H7 (cell line): Measurements from ENCODE around the gene PAGR1. TPM values are rescaled to one million over a fixed set of nuclear protein-coding genes. Genes with fewer than 3 reads are reported as not detected.
"Not testable (repeated sequence)": the region's sequence is repeated elsewhere in the genome, so short reads cannot be mapped to it uniquely, and the experiment has no call there.

Experiments used
- DNase-seq: peaks from one replicate; pipeline ENCODE4 v3.0.0; 2012
- H3K27me3 ChIP-seq: 2 replicates; pipeline ENCODE4 v1.6.0; 2011; ENCODE audit warnings: mild to moderate bottlenecking, low read length; ENCODE audit not compliant: control insufficient read depth, insufficient read depth
- H3K36me3 ChIP-seq: replicated peaks from 2 replicates; pipeline ENCODE4 v1.5.1; 2011; ENCODE audit warnings: low read length; ENCODE audit not compliant: control insufficient read depth, insufficient read depth
- H3K4me3 ChIP-seq: 2 replicates; pipeline ENCODE4 v1.5.1; 2011; ENCODE audit warnings: low read depth, mild to moderate bottlenecking, control low read depth, low read length, moderate library complexity; ENCODE audit not compliant: insufficient read depth
- total RNA-seq: library from RNA; depleted of rRNA; stranded (reverse); fragments of >200 nt; shearing (Covaris generic); gene quantifications from 2 replicates; pipeline ENCODE4 v1.2.3, GENCODE V29; 2014; rRNA removed

Gene PAGR1
- 62.1 and 67.1 TPM in 2 replicates for total RNA-seq

DNA sequence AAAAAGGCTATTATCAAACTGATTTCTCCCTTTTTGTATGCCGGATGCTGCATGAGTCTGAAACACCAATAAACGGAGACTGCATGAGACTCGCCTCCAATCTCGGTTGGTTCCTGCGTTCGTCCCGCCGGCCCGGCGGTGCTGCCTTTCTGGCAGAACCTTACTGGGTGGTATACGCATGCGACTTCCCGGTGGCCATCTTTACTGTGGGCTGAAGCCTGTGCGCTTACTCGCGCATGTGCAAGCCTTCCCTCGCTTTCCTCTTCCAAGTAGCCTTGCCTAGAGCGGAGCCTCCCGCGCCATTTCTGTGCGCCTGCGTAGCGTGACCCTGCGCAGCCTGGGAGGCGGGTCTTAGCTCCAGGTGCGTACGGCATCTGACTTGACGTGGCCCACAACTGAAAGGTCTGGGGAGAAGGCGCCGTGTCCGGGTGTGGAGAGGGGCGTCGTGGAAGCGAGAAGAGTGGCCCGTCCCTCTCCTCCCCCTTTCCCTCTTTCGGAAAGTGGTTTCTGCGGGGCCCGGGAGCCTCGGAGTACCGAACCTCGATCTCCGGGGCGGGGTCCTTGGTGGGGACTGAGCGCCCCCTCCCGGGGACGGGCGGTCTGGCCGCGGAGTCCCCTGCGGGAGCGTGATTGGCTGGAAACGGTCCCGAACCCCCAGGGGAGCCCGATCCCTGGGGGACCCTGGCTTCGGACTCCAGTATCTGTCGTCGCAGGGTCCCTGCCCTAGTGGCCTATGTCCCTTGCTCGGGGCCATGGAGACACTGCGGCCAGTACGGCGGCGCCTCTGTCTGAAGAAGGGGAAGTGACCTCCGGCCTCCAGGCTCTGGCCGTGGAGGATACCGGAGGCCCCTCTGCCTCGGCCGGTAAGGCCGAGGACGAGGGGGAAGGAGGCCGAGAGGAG is at the start of gene PAGR1:
Gene PAGR1, plus strand, starts transcription at position 360 of the 901 bp plus-strand sequence. Its CDS starts 374 bp downstream, at position 734.
- peak; percentile 98 for DNase-seq
- Histone ChIP-seq H3K4me3 (peak within 1 kb of the TSS; percentile 82), H3K36me3 (peaks cover 15% of the 10 kb centered on the region), H3K27me3 (peaks cover 2% of the 10 kb centered on the region; the same call in 1 of the 2 replicates)

DNA sequence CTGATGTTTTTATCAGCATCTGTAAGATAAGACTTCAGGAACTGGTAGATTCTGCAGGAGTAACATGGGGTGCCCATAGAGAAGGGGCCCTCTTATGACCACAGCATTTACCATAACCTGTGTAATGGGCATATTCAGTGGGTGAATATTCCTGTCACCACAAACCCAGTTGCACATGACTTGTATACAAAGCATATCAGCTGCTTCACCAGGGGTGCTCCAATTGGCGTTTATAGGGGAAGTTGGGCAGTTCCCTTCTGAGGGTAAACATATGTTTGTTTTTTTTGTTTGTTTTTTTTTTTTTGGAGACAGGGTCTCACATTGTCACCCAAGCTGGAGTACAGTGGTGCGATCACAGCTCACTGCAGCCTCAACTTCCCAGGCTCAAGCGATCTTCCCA is 49.4 kb upstream of the PAGR1 start:
- no peak for DNase-seq
- H3K27me3 ChIP-seq = no peaks in the 10 kb centered on the region
- no peak overlapping the region for H3K4me3 ChIP-seq
- no peaks in the 10 kb centered on the region for H3K36me3 ChIP-seq

GRCh38 chr16:29767062-29767461 is 48.9 kb upstream of the PAGR1 start:
- no peak for DNase-seq
- Histone ChIP-seq H3K36me3 (no peaks in the 10 kb centered on the region), H3K27me3 (no peaks in the 10 kb centered on the region), H3K4me3 (no peak overlapping the region)

DNA sequence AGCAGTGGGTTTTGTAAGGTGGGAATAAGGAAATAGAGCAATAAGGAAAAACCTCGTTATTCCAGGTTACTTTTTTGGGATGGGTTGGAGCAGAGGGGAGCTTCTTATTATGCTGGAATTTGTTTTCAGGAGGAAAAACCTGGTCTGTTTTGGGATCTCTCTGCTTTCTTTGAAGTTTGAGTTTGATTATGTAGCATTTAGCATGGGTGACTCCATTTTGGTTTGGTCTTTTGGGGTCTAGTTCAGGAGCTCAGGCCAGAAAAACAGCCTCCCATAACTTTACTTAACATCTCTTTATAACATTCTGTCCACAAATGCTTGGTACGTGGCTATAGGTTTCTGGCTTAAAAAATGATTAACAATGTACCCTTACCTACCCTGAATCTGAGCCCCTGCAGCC is 46.4 kb upstream of the PAGR1 start:
- H3K4me3 ChIP-seq = no peak overlapping the region
- H3K27me3 ChIP-seq = no peaks in the 10 kb centered on the region
- no peaks in the 10 kb centered on the region for H3K36me3 ChIP-seq
- no peak for DNase-seq

DNA sequence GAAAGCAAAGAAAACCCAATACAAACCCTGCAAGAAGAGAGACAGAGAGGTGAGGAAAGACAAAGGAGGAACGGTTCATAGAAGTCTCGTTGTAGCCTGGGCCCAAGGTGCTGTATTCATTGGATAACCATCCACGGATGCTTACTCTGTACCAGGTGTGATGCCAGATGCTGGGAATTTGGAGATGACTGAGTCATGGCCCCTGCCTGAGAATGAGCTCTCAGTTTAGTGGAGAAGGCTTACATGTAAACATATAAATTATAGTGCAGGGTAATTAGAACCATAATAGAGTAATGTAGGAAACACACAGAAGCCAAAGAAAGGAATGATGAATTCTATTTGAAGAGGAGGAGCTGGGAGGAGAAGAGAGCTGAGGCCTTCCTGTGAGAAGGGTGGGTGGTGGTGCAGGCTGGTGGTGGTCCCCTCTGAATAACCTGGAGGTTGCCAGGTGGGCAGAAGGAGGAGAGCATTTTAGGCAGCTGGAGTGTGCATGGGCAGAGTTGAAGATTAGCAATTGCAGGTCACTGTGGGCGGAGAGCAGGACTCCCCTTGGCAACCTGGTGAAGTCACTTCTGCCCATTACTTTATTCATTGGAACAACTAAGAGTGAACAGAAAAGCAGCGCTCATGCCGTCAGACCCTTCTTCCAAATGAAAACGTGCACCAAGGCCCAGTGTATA is 45.6 kb upstream of the PAGR1 start:
- H3K4me3 ChIP-seq = no peak overlapping the region

GRCh38 chr16:29772330-29772729 is 43.6 kb upstream of the PAGR1 start:
- H3K27me3 ChIP-seq, H3K36me3 ChIP-seq, H3K4me3 ChIP-seq, DNase-seq: not testable (repeated sequence)

More for the DNA sequence above, 45.6 kb upstream of the PAGR1 start:
- peak; percentile 7 for DNase-seq
- Histone ChIP-seq H3K27me3 (no peaks in the 10 kb centered on the region), H3K36me3 (no peaks in the 10 kb centered on the region)

GRCh38 chr16:29774730-29775129 is 41.2 kb upstream of the PAGR1 start:
- H3K36me3 ChIP-seq = no peaks in the 10 kb centered on the region

DNA sequence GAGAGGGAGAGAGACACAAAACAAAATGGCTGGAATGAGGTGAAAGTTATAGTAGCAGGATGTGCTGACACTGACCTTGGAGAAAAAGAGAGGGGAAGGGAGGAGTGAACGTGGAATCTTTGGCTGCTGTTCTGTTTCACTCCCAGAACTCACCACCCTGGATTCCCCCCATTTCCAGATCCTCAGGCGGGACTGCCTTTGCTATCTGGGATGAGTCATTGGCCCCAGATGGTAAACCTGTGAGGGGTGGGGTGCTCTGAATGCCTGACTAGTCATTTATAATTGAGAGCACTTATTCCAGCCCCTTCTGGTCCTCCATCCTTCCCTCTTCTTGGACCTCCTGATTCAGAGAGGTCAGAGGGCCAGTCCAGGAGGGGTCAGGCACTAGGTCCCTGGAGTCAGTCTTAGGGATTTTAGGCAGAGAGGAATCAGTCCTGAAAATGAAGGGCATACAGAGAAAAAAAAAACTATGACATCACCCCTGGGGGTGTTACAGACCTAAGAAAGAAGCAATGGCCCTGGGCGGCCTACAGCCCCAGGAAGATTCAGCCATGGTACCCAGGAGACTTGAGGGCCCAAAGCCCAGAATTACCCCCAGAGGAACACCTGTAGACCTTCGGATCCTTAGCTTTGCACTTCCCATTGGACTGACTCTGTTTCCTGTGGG is 40.1 kb upstream of the PAGR1 start:
- no peak overlapping the region for H3K4me3 ChIP-seq
- DNase-seq = no peak
- H3K27me3 ChIP-seq = peaks cover 4% of the 10 kb centered on the region
- no peaks in the 10 kb centered on the region for H3K36me3 ChIP-seq

More at GRCh38 chr16:29774730-29775129, 41.2 kb upstream of the PAGR1 start:
- no peak for DNase-seq
- peaks cover 2% of the 10 kb centered on the region for H3K27me3 ChIP-seq
- H3K4me3 ChIP-seq = no peak overlapping the region

DNA sequence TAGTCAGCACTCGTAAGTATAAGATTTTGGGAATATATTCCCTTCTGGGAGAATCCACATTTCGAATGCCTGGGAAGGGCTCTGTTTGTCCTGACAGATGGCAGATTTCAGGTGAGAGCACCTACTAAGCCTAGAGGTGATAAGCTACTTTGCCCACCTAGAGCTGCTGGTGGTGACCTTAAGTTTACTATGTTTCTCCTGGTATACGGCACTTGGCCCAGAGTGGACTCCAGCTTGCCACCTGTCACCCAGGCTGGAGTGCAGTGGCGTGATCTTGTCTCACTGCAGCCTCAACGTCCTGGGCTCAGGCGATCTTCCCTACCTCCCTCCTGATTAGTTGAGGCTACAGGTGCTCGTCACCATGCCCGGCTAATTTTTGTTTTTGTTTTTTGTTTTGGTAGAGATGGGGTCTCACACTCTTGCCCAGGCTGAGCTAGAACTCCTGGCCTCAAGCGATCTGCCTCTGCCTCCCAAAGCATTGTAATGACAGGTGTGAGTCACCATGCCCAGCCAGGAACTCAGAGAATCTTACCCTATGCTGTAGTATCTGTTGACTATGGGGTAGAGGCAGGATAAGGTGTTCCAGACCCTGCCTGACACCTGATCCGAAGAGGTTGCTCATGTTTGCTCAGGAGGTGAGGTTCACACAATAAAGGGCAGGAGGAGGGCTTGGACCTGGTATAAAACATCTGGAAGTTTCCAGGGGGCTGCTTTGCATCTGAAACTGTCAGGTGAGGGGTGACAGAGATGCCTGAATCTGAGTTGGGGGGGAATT is 38.2 kb upstream of the PAGR1 start, which contains the start of gene ZG16:
Gene ZG16, plus strand, starts transcription at position 681 of the 775 bp plus-strand sequence. CDS start 1,011 bp downstream, outside the sequence.
- Histone ChIP-seq H3K36me3 (no peaks in the 10 kb centered on the region), H3K27me3 (peaks cover 4% of the 10 kb centered on the region), H3K4me3 (no peak within 1 kb of the TSS)
- no peak for DNase-seq

DNA sequence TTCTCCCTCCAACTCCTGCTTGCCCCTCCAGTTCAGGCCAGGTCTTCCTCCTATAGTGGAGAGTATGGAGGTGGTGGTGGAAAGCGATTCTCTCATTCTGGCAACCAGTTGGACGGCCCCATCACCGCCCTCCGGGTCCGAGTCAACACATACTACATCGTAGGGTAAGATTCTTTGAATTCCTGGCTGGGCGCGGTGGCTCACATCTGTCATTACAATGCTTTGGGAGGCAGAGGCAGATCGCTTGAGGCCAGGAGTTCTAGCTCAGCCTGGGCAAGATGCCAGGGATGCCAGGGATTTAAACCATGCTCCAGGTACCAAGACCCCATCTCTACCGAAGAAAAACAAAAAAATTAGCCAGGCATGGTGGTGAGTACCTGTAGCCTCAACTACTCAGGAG is 36.5 kb upstream of the PAGR1 start:
- H3K36me3 ChIP-seq = no peaks in the 10 kb centered on the region

DNA sequence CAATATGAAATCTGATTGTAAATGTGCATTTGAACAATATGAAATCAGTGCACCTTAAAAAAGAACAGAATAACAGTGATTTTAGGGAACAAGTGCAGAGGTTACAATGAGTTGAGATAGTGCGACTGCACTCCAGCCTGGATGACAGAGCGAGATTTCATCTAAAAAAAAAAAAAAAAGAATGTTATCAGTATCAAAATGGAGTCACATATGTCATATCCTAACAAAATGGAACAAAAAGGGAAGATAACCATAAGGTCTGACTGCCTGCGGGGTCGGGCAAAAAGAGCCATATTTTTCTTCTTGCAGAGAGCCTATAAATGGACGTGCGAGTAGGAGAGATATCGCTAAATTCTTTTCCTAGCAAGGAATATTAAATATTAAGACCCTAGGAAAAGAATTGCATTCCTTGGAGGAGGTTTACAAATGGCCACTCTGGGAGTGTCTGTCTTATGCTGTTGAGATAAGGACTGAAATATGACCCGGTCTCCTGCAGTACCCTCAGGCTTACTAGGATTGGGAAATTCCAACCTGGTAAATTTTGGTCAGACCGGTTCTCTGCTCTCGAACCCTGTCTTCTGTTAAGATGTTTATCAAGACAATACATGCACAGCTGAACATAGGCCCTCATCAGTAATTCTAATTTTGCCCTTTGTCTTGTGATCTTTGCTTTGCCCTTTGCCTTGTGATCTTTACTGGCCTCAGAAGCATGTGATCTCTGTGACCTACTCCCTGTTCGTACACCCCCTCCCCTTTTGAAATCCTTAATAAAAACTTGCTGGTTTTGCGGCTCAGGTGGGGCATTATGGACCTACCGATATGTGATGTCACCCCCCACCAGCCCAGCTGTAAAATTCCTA is 32.6 kb upstream of the PAGR1 start:
- not testable (repeated sequence) for DNase-seq, H3K4me3 ChIP-seq, H3K36me3 ChIP-seq, H3K27me3 ChIP-seq

More for the DNA sequence above, 36.5 kb upstream of the PAGR1 start:
- peaks cover 4% of the 10 kb centered on the region for H3K27me3 ChIP-seq
- no peak for DNase-seq
- H3K4me3 ChIP-seq = no peak overlapping the region

DNA sequence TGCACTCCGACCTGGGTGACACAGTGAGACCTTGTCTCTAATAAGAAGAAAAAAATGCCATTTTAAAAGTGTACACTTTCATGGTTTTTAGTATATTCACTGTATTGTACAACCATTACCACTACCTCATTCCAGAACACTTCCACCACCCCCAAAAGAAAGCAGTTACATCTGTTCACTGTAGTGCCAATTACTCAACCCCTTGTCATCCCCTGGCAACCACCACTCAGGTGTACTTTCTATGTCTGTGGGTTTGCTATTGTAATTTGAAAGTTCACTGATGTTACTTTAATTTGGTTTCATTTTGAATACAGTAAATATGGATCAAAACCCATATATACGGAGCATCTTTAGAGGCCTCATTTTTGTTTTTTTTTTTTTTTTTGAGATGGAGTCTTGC is 31.8 kb upstream of the PAGR1 start:
- H3K4me3 ChIP-seq = no peak overlapping the region
- no peaks in the 10 kb centered on the region for H3K36me3 ChIP-seq
- H3K27me3 ChIP-seq = peaks cover 5% of the 10 kb centered on the region
- DNase-seq = no peak

GRCh38 chr16:29784901-29785500 is 31.0 kb upstream of the PAGR1 start:
- Histone ChIP-seq H3K36me3 (no peaks in the 10 kb centered on the region), H3K4me3 (peak overlapping the region; percentile 26), H3K27me3 (peaks cover 4% of the 10 kb centered on the region)
- peak; percentile 94 for DNase-seq
